Measurements from ENCODE around the gene SCAI.

- no peak for TF ChIP-seq CTCF (IDR thresholded peaks at IDR 0.05 in 8 of 11, conservative IDR thresholded peaks at IDR 0.05 in 3 of 11)
- TF ChIP-seq POLR2A (IDR thresholded peaks at IDR 0.05), result no peak
These were observed 193.9 kb downstream of the SCAI start for GRCh38 chr9:124949387-124949786.

Measured in spleen (tissue), 7 donors.